Epithelial cell of esophagus (primary cell): ENCODE data around the gene ARHGEF7.

Experiments used
- DNase-seq: peaks from one replicate; pipeline ENCODE4 v3.0.0; 2010; ENCODE audit warnings: low read depth
- H3K4me3 ChIP-seq: 2 replicates; pipeline ENCODE4 v1.5.1; 2011; ENCODE audit warnings: mild to moderate bottlenecking, low read length, control low read depth
- CTCF ChIP-seq: IDR thresholded peaks from 2 replicates; pipeline ENCODE4 v1.5.1; 2011; ENCODE audit warnings: low read depth, mild to moderate bottlenecking, low read length, control low read depth, inconsistent platforms; ENCODE audit not compliant: insufficient read depth; ENCODE audit errors: missing control alignments

ARHGEF7 gene

GRCh38 chr13:111159362-111160320 lies 44.5 kb downstream of the ARHGEF7 start:
- H3K4me3 ChIP-seq: no peak overlapping the region
- no peak for TF ChIP-seq CTCF
- no peak for DNase-seq

GRCh38 chr13:111160648-111161047 lies 45.5 kb downstream of the ARHGEF7 start:
- TF ChIP-seq CTCF: no peak
- no peak overlapping the region for H3K4me3 ChIP-seq
- DNase-seq: no peak

GRCh38 chr13:111161601-111162600 lies 46.8 kb downstream of the ARHGEF7 start:
- no peak for TF ChIP-seq CTCF
- no peak overlapping the region for H3K4me3 ChIP-seq
- DNase-seq: no peak

GRCh38 chr13:111165241-111166010 lies 50.3 kb downstream of the ARHGEF7 start:
- DNase-seq: no peak
- no peak overlapping the region for H3K4me3 ChIP-seq
- no peak for TF ChIP-seq CTCF

GRCh38 chr13:111166882-111167675 lies 52.0 kb downstream of the ARHGEF7 start:
- no peak for DNase-seq
- H3K4me3 ChIP-seq: no peak overlapping the region
- no peak for TF ChIP-seq CTCF
